Esophagus muscularis mucosa (tissue), 4 donors: ENCODE results near the gene CMTM8. TPM values are rescaled to one million over a fixed set of nuclear protein-coding genes. Genes with fewer than 3 reads are reported as not detected.
"Not testable (repeated sequence)": the region's sequence is repeated elsewhere in the genome, so short reads cannot be mapped to it uniquely, and the experiment has no call there.

Experiments
- DNase-seq: peaks from one replicate; pipeline ENCODE4 v3.0.0-alpha.2; 2017; ENCODE audit errors: extremely low spot score
- H3K27ac ChIP-seq, 4 donors: fragments of 200-600 bp; sonication (generic); replicated peaks in 1 of 4; 1 replicate in 3 of 4; 2 replicates in 1 of 4; pipeline ENCODE4 v1.5.1; 2016 to 2019; ENCODE audit warnings: mild to moderate bottlenecking in 1 of 4
- H3K27me3 ChIP-seq, 4 donors: fragments of 200-600 bp; sonication (generic); one replicate each; pipeline versions ENCODE4 v1.5.1 to v1.6.0; 2016 to 2019
- H3K36me3 ChIP-seq, 4 donors: fragments of 200-600 bp; sonication (generic); one replicate each; pipeline ENCODE4 v1.5.1; 2016 to 2019
- H3K4me1 ChIP-seq, 4 donors: fragments of 200-600 bp; sonication (generic); one replicate each; pipeline ENCODE4 v1.5.1; 2016 to 2019
- H3K4me3 ChIP-seq, 4 donors: fragments of 200-600 bp; sonication (generic); 1 replicate in 2 of 4; 2 replicates in 2 of 4; pipeline ENCODE4 v1.5.1; 2016 to 2019; ENCODE audit warnings: mild to moderate bottlenecking in 4 of 4, moderate library complexity in 1 of 4
- H3K9me3 ChIP-seq, 4 donors: fragments of 200-600 bp; sonication (generic); 1 replicate in 3 of 4; 2 replicates in 1 of 4; pipeline ENCODE4 v1.5.1; 2016 to 2019
- CTCF ChIP-seq, 3 experiments: fragments of 200-600 bp in 2 of 3; fragments of 450-650 bp in 1 of 3; sonication (generic) in 2 of 3; IDR thresholded peaks; one replicate each; pipeline ENCODE4 v1.5.1; 2017 to 2019; ENCODE audit warnings: antibody characterized with exemption in 3 of 3, mild to moderate bottlenecking in 2 of 3, moderate library complexity in 1 of 3
- EP300 ChIP-seq: sonication (generic); formaldehyde crosslinking; IDR thresholded peaks from one replicate; pipeline ENCODE4 v1.6.1; 2017; ENCODE audit warnings: antibody characterized with exemption
- POLR2A ChIP-seq: fragments of 450-650 bp; IDR thresholded peaks from one replicate; pipeline ENCODE4 v1.6.1; 2017; ENCODE audit warnings: antibody characterized with exemption, moderate library complexity, mild to moderate bottlenecking, low read depth
- POLR2AphosphoS5 ChIP-seq, 2 donors: sonication (generic); formaldehyde crosslinking; IDR thresholded peaks; one replicate each; pipeline ENCODE4 v1.6.1; 2017; ENCODE audit warnings: antibody characterized with exemption in 2 of 2
- WGBS: methylation state at CpG from one replicate; pipeline ENCODE4 v1.1.5; 2018; 5-methylcytosine and 5-hydroxymethylcytosine counted together
- intact Hi-C: fragments of 100-400 bp; cut with DNase I; formaldehyde crosslinking; loops from one replicate; pipeline ENCODE4 v1.15.1; 2023
- total RNA-seq, 4 donors: library from RNA; depleted of rRNA; stranded (reverse); fragments of >200 nt; gene quantifications; one replicate each; pipeline versions ENCODE4 v1.1.0 to v1.2.1, GENCODE V29; 2016

CMTM8 gene
- total RNA-seq, 4 donors from 2014 or later = 1.7 to 4.2 (median 3.8) TPM

DNA sequence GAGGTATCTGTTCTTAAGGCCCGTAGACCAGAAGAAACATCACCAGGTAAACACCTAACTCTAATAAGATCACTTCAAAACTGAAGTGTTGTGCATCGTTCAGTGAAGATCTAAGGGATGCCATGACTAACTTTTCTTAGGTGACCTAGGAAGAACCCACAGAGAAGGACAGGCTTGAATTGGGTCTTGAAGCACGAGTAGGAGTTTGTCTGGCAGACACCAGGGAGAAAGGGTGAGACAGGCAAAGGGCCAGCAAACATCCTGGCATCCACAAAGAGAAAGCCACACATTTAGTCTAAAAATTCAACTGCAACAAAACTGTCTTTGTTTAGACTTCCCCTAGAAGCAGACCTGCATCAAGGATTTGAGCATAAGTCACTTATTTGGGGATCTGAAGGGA, 15.5 kb upstream of the CMTM8 start:
- Histone ChIP-seq H3K36me3 (no peaks in the 10 kb centered on the region), H3K4me3 (no peak overlapping the region), H3K27me3 (no peaks in the 10 kb centered on the region), H3K27ac (no peak overlapping the region), H3K9me3 (peaks cover 0 to 13% (median 0%) of the 10 kb centered on the region in 4 donors), H3K4me1 (no peaks in the 10 kb centered on the region)
- TF ChIP-seq POLR2A = no peak
- no peak for TF ChIP-seq CTCF (IDR thresholded peaks at IDR 0.05)
- no peak for TF ChIP-seq POLR2AphosphoS5 (IDR thresholded peaks at IDR 0.05)
- no peak for TF ChIP-seq EP300
- DNase-seq = no peak
- WGBS = 95% methylated on average over 3 of the region's 3 CpGs
- intact Hi-C loops = no loop called here

DNA sequence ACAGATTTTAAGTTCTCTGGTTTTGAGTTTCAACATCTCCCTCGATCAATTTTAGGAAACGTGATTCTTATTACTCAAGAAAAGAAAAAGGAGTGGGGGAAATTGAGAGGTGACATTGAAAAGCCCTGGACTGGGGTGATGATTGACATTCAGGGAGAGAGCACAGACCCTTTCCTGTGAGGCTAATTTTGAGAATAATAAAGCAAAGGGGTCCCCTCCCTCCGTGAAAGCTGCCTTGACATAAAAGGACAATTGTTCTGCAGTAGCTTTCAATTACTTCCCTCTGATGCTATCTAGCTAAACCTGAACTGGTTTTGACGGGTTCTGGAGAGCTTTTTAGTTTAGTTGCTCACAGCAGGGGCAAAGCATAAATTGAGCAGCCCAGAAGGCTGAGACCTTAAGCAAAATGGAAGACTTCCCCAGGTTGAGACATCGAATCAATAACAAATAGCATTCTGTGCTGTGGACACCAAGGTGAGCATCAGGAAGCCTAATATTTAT, 14.4 kb upstream of the CMTM8 start:
- H3K4me3 ChIP-seq = no peak overlapping the region
- intact Hi-C loops = no loop called here
- H3K36me3 ChIP-seq = no peaks in the 10 kb centered on the region
- no peaks in the 10 kb centered on the region for H3K27me3 ChIP-seq
- DNase-seq = no peak
- H3K9me3 ChIP-seq = peaks cover 0 to 13% (median 0%) of the 10 kb centered on the region in 4 donors
- TF ChIP-seq POLR2AphosphoS5 (IDR thresholded peaks at IDR 0.05) = no peak
- no peak for TF ChIP-seq POLR2A
- TF ChIP-seq EP300 = no peak
- no peak for TF ChIP-seq CTCF (IDR thresholded peaks at IDR 0.05)
- WGBS = 72% methylated on average over 5 of the region's 5 CpGs
- no peaks in the 10 kb centered on the region for H3K4me1 ChIP-seq
- no peak overlapping the region for H3K27ac ChIP-seq

- WGBS = 73% methylated on average over 2 of the region's 2 CpGs
- no peak overlapping the region for H3K27ac ChIP-seq
- H3K4me3 ChIP-seq = no peak overlapping the region
- no peaks in the 10 kb centered on the region for H3K27me3 ChIP-seq
- intact Hi-C loops = no loop called here
- no peak for DNase-seq
- H3K36me3 ChIP-seq = no peaks in the 10 kb centered on the region
- TF ChIP-seq POLR2AphosphoS5 (IDR thresholded peaks at IDR 0.05) = no peak
- no peak for TF ChIP-seq CTCF (IDR thresholded peaks at IDR 0.05)
- no peak for TF ChIP-seq EP300
- TF ChIP-seq POLR2A = no peak
- H3K9me3 ChIP-seq = no peaks in the 10 kb centered on the region
- no peaks in the 10 kb centered on the region for H3K4me1 ChIP-seq
Observed at GRCh38 chr3:32226875-32227500, 11.5 kb upstream of the CMTM8 start.

GRCh38 chr3:32228743-32229142, 9.7 kb upstream of the CMTM8 start:
- H3K27ac ChIP-seq, H3K9me3 ChIP-seq, H3K4me3 ChIP-seq, H3K4me1 ChIP-seq, H3K27me3 ChIP-seq, intact Hi-C loops, DNase-seq, H3K36me3 ChIP-seq: not testable (repeated sequence)
- 98% methylated on average over 4 of the region's 4 CpGs for WGBS

GRCh38 chr3:32229565-32229964, 8.9 kb upstream of the CMTM8 start:
- Histone ChIP-seq H3K4me3 (no peak overlapping the region), H3K27ac (no peak overlapping the region), H3K9me3 (no peaks in the 10 kb centered on the region), H3K27me3 (no peaks in the 10 kb centered on the region), H3K36me3 (no peaks in the 10 kb centered on the region), H3K4me1 (no peaks in the 10 kb centered on the region)
- intact Hi-C loops = no loop called here
- TF ChIP-seq EP300 = no peak
- no peak for DNase-seq
- WGBS = 92% methylated on average over 4 of the region's 4 CpGs

DNA sequence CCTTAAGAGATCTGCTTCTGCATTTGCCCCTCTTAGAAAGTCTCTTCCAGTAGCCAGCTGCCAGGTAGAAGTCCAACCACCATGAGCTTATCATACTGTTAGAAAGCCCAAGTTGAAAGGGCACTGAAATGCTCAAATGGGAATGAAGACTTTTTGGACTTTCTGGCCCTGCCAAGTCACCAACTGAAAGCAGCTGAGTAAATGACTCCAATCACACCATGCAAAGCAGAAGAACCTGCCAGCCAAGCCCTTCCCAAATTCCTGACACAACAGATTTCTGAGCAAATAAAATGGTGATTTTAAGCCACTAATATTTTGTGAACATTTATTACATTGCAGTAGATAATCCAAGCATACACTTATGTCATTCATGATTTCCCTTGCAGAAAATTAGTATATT, 2.1 kb upstream of the CMTM8 start:
- Histone ChIP-seq H3K27ac (no peak overlapping the region), H3K27me3 (peaks cover 0 to 31% (median 5%) of the 10 kb centered on the region in 4 donors), H3K4me1 (peaks cover 11 to 22% (median 20%) of the 10 kb centered on the region in 4 donors), H3K36me3 (no peaks in the 10 kb centered on the region), H3K4me3 (no peak overlapping the region), H3K9me3 (peaks cover 0 to 11% (median 2%) of the 10 kb centered on the region in 4 donors)
- no peak for TF ChIP-seq POLR2A
- TF ChIP-seq POLR2AphosphoS5 (IDR thresholded peaks at IDR 0.05) = no peak
- no peak for TF ChIP-seq EP300
- TF ChIP-seq CTCF (IDR thresholded peaks at IDR 0.05) = no peak
- DNase-seq = peak; percentile 70
- intact Hi-C loops = no loop called here
